NCI-H1105 treated with DMSO at 0.1 percent for 48 hours (cell line): ENCODE data around the gene HCN3.

Experiments used
- DNase-seq: peaks from one replicate; lab custom pipeline; 2025; lab: John Stamatoyannopoulos, UW

HCN3 gene

DNA sequence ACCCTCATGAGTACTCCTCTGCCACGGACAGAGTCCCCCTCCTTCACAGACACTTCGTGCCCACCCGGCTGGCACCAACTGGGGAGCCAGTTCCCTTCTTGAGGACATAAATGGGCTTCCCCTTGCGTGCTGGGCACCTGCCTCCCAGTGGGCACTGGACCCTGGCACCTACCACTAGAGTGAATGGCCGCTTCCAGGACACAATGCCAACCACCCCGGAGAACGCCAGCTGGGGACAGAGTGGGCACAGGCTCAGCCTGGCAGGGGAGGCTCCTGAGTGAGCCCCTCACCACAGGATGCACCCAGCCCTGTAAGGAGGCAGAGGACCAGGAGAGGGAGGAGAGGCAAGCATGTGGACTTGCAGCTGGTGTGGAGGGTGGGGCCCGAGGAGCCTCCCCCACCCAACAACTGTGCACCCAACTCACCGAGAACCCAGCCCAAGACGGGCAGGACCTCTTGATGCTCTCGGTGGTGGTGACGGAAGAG is 23.0 kb upstream of the HCN3 start:
- DNase-seq: no peak

DNA sequence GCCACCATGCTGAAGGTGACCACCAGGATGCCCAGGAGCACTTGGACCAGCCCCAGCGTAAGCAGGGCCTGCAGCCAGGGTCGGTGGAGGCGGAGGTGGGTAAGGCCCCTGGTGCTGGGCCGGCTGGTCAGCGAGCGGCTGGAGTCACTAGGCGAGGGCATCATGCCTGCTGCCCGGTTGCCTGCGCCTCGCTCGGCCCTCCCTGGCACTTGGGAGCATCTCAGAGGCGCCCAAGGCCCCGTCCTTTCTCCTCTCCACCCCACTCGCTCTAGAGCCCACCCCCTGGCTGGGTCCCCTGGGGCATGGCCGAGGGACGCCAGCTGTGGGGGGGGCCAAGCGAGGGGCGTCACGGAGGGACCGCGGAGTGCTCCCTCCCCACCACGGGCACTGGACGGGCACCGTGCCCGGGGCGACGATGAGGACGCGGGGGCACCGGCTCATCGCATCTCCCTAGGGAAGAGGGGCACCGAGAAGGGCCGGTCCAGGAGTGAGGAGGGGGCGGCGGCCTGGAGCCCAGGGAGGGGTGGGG is 22.5 kb upstream of the HCN3 start:
- DNase-seq: peak; percentile 21

DNA sequence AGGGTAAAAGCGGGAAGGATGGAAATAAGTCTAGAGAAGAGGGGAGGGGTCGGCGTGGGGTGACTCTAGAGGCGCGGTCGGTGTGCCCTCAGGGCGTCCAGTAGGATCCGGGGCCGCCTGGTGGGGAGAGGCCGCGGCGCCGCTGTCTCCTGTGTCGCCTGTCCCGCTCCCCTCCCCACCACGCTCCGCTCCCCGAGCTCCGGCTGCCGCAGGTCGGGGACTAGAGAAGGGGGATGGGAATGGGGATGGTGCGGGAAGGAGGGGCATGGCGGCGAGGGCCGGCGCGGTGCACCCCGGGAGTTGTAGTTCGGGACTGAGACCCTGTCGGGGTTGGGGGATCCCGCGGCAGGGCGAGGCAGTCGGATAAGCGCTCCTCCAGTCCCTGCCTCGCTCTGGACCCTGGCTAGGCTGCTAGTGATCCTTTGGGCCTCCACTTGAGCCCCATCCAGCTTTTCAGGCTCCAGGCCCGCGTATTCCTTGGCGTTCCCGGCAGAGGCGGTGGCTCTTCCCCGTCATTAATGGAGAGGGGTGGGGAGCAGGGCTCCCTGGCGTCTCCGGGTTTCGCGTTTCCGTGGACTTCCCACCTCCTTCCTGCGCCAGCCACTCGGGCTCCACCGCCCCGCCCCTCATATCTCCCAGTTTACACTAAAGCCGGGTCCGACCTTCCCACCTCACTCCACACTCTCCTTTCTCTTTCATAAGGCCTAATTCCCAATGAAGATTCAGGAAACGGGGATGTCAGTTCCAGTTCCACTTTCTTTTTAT is 21.8 kb upstream of the HCN3 start, which contains the start of gene ENTREP3:
Gene ENTREP3 (minus strand): TSS at position 241 of the 765 bp plus-strand sequence. CDS start 606 bp downstream, outside the sequence.
- DNase-seq: peak; percentile 86

DNA sequence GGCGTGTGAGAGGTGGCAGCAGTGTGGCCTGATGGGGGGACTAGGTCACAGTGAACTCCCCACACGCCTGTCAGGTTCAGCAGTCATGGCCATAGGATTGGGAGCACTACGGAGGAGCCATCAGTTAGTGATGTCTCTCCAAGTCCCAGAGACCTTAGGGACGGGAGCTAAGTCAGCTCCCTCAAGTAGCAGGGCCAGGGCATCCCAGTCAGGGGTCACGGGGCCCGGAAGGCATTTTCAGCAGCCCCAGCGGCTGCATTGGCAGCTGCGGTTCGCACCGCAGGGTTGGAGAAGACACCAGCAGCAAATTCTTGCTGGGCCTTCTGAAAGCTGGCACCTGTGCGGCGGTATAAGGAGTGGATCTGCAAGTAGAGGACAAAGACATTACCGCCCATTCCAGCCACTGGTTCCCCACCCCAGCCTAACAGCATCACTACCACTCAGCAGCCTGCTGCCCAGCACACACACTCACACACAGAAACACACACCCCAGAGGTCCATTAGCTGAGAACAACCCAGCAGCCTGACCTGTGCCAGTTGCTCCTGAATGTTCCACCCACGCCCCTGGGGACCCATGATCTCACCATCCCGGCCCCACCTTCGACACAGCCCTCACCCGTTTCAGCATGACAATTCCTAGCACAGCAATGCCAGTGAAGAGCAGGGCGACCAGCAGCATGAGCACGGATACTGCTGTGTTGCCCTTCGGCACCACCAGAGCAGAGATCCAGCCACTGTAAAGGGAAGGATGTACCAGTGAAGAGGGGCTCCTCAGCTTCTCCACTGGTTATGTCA is 21.0 kb upstream of the HCN3 start:
- DNase-seq: no peak

DNA sequence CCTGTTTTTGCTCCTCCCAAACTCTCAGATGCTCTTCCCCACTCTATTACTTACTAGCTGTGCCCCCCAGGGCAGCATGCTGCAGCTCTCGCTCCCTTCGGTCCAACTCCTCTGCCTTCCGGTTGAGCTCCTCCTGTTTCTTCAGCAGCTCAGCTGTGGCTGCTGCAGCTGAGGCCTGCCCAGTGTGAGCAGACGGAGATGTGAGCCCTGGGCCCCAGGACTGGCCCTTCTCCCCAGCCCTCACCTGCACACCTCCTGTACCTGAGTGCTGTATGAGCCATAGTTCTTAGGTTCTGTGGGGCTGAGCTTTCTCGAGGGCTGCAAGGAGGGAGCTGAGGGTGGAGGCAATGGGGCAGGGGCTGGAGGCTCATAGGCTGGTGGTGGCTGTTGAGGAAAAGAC is 17.0 kb upstream of the HCN3 start:
- no peak for DNase-seq

DNA sequence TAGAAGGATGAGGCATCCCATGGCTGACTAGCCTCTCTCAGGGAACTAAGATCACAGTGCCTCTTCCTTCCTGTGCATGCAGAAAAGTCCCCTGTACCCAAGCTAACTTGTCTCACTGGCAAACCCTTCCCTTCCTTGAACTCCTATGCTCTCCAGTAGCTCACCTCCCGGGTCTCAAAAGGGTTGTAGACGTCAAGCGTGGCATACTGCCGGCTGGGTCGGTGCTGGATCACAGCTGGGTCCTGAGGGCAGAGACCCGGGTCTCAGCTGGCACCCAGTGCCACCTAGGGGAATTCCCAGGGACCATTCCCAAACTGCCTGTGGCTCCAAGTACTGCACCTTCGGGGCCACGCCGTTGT is 15.8 kb upstream of the HCN3 start:
- no peak for DNase-seq

DNA sequence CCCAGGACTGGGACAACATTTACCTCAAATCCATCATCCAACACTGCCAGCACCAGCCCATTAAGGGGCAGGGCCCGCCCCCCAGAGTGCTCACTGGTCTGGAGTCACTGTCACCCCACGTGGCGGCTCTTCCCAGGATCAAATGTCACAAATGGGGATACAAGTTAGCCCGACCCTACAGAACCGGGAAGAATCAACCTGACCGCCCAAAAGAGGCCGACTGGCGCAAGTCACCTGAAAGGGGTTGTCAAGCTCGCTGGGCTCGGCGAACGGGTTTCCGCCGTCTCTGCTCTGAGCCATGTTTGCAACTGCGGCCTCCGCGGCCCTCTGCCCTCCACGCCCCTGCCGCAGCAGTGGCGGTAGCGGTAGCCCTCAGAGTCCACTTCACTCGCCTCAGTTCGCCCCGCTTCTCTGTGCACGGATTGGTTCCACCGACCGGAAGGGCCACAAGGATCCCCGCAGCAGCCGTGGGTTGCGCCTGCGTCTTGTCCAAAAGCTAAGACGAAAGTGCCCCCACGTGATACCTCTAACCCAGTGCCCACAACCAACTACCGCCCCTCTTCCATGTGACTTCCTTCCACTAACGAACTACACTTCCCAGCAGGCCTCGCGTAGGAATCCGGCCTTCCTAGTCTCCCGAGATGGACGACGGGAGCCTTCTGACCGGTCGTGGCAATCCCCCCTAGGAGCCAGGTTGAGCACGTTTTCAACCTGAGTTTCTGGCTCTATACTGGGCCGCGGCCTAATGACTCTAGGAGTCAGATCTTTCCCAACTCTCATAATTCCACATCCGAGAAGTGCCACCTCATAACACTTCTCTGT is 15.2 kb upstream of the HCN3 start, which contains the start of gene SCAMP3:
Gene SCAMP3 (minus strand): TSS at position 509 of the 822 bp plus-strand sequence. CDS start 209 bp downstream, at position 300.
- DNase-seq: peak; percentile 98

DNA sequence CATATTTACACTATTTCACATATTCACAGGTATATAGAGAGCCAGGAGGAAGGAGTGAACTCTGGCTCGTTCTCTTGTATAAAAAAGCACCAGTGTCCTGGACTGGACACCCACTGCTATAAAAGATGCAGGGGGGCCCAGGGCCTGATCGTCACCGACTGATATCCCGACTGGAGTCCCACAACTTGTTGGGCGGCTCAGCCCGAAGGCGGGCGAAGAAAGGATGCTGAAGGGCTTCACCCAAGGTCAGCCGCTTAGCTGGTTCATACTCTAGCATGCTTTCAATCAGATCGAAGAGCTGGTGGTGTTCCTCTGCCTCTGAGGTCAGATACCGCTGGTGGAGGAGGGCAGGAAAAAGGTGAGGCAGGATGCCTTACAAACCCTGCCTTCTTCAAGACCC is 14.2 kb upstream of the HCN3 start:
- no peak for DNase-seq

DNA sequence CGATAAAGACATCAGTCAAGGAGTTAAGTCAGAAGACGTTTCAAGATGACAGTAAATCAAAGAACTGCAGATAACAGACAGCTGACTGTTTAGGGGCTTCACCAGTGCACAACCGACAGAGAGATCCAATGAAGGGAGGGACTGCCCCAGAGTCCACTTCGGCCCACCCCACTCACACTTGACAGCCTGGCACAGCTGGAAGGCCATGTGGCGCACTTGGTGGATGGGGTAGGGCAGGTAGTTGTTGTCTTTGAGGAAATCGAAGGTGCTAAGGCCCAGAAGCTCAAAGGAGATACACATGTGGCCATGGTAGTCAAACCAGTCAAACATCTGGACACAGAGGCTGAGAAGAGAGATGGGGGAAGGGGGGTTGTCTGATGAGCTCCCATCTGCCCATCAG is 10.7 kb upstream of the HCN3 start:
- no peak for DNase-seq

DNA sequence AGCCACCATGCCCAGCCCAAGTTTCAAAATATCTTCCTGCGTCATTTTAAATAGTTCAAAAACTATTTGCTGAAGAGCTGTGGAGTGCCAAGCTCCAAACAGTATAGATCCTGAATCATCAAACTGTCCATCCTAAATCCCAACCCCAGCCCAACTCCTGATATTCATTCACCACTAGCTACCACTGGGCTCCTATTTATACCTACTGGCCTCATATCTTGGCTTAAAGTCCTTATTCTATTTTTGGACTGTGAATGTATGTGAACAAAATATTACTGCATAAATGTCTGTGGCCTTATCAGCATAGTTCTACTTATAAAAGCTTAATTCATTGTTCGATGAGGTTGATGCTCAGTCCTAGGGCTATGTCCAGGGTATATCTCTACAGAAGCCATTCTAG is 9.9 kb upstream of the HCN3 start:
- DNase-seq: no peak

DNA sequence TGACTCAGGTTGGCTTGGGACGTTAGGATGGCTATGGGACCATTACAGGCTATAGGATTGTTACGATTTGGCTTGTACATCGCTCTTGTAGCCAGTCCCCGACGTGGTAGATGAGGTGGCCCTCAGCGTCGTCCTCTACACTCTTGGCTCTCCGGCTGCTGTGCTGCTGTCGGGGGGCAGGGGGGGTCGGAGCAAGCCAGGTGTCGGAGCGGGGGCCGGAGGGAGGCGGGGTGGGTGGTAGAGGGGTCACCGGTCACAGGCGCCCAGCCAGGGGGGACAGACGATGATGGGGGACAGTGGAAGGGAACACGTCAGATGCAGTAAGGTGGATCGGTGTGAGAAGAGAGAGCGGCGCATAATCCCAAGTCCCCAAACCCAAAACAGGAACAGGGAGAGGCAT is 8.6 kb upstream of the HCN3 start:
- DNase-seq: no peak

DNA sequence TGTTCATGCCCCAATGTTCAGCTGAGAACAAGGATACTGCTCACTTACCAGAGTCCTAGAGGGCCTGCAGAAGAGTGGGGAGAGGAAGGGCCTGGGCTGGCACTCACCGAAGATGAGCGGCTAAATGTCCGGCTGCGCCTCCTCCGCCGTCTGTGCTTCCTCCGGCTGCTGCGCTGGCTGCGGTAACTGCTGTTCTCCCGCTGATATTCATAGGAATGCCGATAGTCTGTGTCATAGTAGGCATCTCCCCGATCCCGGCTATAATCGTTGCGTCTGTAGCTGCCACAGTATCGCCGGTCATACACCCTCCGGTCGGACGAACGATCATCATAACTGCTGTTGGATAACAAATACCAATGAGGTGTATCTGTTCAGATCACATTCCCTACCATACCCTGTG is 7.9 kb upstream of the HCN3 start:
- DNase-seq: no peak

DNA sequence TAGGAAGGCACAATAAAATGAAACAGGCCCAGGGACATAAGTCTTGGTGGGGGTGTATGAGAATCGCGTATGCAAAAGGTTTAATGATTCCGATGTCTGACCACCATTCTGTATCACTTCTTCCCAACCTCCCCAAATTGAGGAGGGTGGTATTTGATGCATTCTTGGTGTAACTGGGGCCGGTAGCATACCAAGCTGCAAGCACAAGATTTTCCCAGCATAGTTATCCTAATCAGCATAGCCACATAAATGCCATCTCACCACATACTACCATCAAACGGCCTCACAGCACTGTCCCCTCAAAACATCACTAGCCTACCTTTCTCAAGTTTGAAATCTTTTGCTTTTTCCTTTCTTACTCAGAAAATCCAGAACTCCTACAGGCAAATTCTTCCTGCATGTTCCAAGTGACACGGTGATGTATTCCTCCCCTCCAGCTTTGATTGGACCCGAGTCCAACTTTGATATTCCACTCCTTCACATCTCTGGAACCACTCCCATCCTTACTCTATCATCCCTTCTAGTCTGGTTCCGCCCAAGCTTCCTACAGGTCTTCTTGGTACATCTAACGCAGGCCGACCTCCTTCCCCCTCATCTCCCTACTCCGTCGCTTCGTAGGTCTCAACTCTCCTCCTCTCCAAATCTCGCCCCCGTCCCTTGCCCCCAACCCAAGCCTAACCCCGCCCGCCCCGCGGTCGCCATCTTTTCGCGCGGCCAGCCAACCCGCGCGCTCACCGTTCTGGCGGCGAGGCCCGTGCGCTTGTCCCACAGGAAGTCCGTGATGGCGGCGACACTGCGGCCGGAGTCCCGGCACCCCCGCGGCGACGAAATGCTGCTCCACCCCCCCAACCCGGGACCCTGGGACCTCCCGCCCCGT is 4.6 kb upstream of the HCN3 start:
- peak; percentile 39 for DNase-seq

DNA sequence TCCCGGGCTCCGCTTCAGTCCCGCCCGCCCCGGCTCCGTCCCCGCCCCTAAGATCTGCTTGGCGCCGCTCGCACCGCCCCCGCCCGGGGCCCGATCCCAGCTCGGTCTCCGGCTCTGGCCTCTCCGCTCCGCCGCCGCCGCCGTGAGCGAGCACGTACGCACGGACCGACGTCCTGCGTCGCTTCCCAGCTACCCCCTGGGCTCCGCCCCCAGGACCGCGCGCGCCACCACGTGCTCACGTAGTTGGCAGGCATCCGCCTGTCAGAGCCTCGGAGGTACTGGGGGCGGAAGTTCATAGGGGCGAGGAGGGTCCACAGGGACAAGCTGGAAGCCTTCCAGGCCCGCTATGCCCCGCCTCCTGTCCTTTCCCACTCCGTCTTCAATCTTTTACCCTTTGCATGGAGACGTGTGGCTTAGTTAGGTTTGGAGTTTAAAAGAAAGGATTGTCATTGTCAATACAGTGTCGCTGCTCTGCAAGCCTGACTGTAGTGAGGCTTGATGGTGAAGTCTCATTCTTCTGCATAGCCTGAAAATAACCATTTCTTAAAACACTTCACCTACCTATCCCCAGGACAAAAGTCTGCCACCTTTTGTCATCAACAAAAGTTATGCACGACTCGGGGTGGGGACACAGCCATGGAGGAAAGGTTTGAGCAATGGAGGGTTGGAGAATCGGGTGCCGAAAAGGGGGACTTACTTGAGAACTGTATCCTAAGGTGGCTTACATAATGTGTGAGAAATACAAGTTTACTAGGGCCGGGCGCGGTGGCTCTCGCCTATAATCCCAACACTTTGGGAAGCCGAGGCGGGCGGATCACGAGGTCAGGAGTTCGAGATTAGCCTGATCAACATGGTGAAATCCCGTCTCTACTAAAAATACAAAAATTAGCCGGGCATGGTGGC is 3.7 kb upstream of the HCN3 start, which contains the start of gene CLK2:
Gene CLK2 (minus strand): TSS at position 162 of the 903 bp plus-strand sequence. CDS start 2,527 bp downstream, outside the sequence.
- DNase-seq: peak; percentile 97

DNA sequence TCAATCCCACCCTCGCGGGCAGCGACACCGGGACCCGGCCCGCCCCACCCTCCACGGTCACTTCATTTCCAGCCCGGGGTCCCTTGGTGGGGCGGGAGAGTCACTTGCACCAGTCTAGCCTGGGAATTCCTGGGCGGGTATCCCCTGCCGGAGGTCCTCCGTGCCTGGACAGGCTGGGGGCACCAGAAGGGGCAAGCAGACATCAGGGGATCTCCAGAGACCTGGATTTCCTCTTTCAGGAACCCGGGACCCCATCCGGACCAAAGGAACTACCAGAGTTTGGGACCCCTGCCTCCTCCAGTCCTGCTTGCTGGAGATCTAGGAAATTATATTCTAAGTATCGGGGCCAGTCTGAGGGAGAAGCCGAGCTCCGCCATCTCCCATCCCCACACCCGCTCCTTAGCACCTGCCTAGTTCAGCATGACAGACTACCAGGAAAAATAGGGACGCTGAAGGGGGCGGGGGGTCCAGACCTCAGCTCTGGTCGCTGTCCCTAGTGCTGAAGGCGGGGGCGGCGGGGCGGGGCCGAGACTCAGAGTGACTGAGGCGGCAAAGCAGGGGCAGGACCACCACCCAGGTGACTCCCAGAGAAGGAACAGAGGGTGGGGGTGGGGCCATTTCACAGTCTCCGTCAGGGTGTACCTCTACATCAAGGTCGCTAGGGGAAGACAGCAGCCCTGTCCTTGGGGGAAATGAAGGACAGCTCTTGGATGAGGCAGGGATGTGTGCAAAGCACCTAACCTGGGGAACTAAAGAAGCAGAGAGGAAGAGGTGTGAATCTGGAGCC is 832 bp downstream of the HCN3 start:
- DNase-seq: peak; percentile 87

DNA sequence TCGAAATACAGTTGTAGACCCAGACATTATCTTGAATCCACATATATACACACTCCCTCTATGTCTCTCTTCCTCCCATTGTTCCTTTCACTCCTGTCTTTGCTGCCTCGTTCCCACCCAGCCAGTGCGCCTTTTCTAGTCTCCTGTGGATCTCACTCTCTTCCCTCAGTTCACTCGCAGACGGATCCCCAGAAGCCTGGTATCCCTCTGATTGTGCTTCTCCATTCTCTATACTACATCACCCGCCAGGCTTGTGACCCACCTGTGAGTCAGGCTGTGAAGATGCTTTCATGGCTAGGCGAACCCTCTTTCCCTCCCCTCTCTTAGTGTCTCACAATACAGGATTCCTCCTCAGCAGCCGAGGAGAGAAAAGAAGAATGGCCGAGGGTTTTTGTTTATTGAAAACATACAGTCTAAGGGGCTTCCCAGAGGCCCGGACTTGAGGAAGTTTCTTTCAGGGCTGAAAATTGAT is 1.5 kb downstream of the HCN3 start:
- DNase-seq: no peak

DNA sequence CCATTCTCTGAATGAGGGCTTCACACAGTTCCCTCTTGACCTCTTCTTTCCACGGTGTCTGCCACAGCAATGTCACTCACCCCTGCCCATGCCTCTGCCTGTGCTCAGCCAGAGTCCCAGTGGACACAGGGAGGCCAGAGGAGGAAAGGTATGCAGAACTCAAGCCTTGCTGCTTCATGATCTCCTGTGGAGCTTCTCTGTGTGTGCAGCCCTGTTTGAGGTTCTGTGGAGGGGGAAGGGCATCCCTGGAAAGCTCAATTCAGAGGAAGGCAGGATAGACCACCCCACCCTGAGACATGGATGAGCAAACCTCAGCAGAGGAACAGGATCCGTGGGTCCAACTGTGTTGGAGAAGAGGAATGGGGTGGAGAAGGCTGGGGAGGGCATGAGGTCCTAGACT is 2.0 kb downstream of the HCN3 start:
- no peak for DNase-seq

DNA sequence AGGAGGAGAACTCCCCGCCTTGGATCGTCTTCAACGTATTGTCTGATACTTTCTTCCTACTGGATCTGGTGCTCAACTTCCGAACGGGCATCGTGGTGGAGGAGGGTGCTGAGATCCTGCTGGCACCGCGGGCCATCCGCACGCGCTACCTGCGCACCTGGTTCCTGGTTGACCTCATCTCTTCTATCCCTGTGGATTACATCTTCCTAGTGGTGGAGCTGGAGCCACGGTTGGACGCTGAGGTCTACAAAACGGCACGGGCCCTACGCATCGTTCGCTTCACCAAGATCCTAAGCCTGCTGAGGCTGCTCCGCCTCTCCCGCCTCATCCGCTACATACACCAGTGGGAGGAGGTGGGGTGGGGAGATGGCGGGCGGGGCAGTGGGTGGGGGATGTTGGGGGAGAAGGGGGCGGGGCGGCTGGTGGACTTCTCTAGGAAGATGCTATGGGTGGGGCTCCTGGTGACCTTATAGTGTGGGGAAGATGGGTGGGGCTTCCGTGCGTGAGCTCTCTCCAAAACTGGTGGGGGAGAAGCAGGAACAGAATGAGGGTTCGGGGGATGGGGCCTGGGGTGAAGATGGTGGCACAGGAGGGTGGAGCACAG is 5.3 kb downstream of the HCN3 start:
- no peak for DNase-seq
